Suprapubic skin (tissue), 3 donors: ENCODE measurements around the gene THOC5.

ENCODE experiments used
- EP300 ChIP-seq: sonication (generic); formaldehyde crosslinking; IDR thresholded peaks from one replicate; pipeline ENCODE4 v1.6.1; 2017; ENCODE audit warnings: antibody characterized with exemption
- POLR2A ChIP-seq, 2 donors: fragments of 450-650 bp; IDR thresholded peaks; one replicate each; pipeline ENCODE4 v1.6.1; 2017; ENCODE audit warnings: antibody characterized with exemption in 2 of 2, mild to moderate bottlenecking in 2 of 2, moderate library complexity in 2 of 2
- TF ChIP-seq, protein P1 (sequence below), 2 donors: fragments of 200-600 bp in 1 of 2; fragments of 450-650 bp in 1 of 2; sonication (generic) in 1 of 2; IDR thresholded peaks; one replicate each; pipeline ENCODE4 v1.5.1; 2016 to 2019; ENCODE audit warnings: antibody characterized with exemption in 2 of 2, mild to moderate bottlenecking in 1 of 2, moderate library complexity in 1 of 2

DNA sequence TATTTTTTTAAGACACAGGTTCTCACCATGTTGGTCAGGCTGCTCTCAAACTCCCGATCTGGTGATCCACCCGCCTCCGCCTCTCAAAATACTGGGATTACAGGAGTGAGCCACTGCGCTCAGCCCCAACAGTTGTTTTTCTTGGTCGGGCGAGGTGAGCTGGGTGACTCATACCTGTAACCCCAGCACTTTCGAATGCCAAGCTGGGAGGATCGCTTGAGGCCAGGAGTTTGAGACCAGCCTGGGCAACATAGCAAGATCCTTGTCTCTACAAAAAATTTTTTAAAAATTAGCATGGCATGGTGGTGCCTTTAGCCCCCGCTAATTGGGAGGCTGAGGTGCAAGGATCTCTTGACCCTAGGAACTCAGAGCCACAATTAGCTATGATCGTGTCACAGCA is 42.9 kb upstream of the THOC5 start:
- TF ChIP-seq EP300, result no peak
- TF ChIP-seq, protein P1, sequence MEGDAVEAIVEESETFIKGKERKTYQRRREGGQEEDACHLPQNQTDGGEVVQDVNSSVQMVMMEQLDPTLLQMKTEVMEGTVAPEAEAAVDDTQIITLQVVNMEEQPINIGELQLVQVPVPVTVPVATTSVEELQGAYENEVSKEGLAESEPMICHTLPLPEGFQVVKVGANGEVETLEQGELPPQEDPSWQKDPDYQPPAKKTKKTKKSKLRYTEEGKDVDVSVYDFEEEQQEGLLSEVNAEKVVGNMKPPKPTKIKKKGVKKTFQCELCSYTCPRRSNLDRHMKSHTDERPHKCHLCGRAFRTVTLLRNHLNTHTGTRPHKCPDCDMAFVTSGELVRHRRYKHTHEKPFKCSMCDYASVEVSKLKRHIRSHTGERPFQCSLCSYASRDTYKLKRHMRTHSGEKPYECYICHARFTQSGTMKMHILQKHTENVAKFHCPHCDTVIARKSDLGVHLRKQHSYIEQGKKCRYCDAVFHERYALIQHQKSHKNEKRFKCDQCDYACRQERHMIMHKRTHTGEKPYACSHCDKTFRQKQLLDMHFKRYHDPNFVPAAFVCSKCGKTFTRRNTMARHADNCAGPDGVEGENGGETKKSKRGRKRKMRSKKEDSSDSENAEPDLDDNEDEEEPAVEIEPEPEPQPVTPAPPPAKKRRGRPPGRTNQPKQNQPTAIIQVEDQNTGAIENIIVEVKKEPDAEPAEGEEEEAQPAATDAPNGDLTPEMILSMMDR (IDR thresholded peaks at IDR 0.05), result no peak
- TF ChIP-seq POLR2A (IDR thresholded peaks at IDR 0.05), result no peak
